ENCODE data around the gene C1orf115. TPM values are rescaled to one million over a fixed set of nuclear protein-coding genes. Genes with fewer than 3 reads are reported as not detected.

The C1orf115 gene
- total and polyA plus RNA-seq, 2 of the 4 experiments (the other 2 are of a cell fraction), result 0.07 to 0.18 TPM

- no peaks in the 10 kb centered on the region for H3K79me1 ChIP-seq (ENCODE audit: low read depth in 1 of 2, low read length in 2 of 2)
- no peaks in the 10 kb centered on the region for H3K36me3 ChIP-seq (ENCODE audit: control insufficient read depth, insufficient read depth, low read length)
- no peak overlapping the region for H2AFZ ChIP-seq (replicated peaks; ENCODE audit: low read length, poor library complexity)
- no peak overlapping the region for H2BK120ac ChIP-seq (ENCODE audit: low read depth, low read length)
- WGBS, 2 experiments (ENCODE audit: extremely low coverage in 2 of 2, insufficient read length in 1 of 2), result no CpG with 5 or more reads among the region's 3 CpGs
- no peaks in the 10 kb centered on the region for H3K4me1 ChIP-seq (ENCODE audit: control insufficient read depth, insufficient read depth, low read length)
- H4K20me1 ChIP-seq (ENCODE audit: insufficient read depth, low read length), result no peaks in the 10 kb centered on the region
- H3K27me3 ChIP-seq (ENCODE audit: control insufficient read depth, insufficient read depth, low read length), result no peaks in the 10 kb centered on the region
- no peak for TF ChIP-seq MAFK (IDR thresholded peaks at IDR 0.05; ENCODE audit: low read depth, low read length)
- TF ChIP-seq, protein P1, sequence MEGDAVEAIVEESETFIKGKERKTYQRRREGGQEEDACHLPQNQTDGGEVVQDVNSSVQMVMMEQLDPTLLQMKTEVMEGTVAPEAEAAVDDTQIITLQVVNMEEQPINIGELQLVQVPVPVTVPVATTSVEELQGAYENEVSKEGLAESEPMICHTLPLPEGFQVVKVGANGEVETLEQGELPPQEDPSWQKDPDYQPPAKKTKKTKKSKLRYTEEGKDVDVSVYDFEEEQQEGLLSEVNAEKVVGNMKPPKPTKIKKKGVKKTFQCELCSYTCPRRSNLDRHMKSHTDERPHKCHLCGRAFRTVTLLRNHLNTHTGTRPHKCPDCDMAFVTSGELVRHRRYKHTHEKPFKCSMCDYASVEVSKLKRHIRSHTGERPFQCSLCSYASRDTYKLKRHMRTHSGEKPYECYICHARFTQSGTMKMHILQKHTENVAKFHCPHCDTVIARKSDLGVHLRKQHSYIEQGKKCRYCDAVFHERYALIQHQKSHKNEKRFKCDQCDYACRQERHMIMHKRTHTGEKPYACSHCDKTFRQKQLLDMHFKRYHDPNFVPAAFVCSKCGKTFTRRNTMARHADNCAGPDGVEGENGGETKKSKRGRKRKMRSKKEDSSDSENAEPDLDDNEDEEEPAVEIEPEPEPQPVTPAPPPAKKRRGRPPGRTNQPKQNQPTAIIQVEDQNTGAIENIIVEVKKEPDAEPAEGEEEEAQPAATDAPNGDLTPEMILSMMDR (conservative IDR thresholded peaks at IDR 0.05; ENCODE audit: low read depth, low read length), result 0 out of 2 replicates have a peak, but pooled peaks have one; percentile 3
- TF ChIP-seq RCOR1 (IDR thresholded peaks at IDR 0.05; ENCODE audit: insufficient replicate concordance, low read length), result no peak
- no peak overlapping the region for H3K18ac ChIP-seq (ENCODE audit: low read depth, low read length)
- dilution Hi-C loops (cut with HindIII; ENCODE audit: low sequenced_read_pairs, unreplicated experiment) (no loop called here), intact Hi-C loops (cut with micrococcal nuclease) (no loop called here), in situ Hi-C loops (cut with MboI; ENCODE audit: low sequenced_read_pairs) (no loop called here)
- no peak overlapping the region for H3K56ac ChIP-seq (ENCODE audit: extremely low read depth, insufficient read depth, low read length)
- H2BK15ac ChIP-seq (ENCODE audit: low read depth, low read length), result no peak overlapping the region
- ChIA-PET CTCF (interaction anchor here (0.6 kb wide), 1 partner anchor 615 kb away, joined by 3 read pairs; no protein-coding TSS in a partner anchor), POLR2A (ENCODE audit: unreplicated experiment) (no interaction called here)
- DNase-seq, result no peak
- no peaks in the 10 kb centered on the region for H3K9me1 ChIP-seq (ENCODE audit: insufficient read depth, low read length)
- H3K23ac ChIP-seq (ENCODE audit: low read depth, low read length), result no peak overlapping the region
- H3K4me3 ChIP-seq (ENCODE audit: insufficient read depth, low read depth, low read length), result no peak overlapping the region
- ATAC-seq (ENCODE audit: low read depth), result no peak
- no peak overlapping the region for H4K91ac ChIP-seq (ENCODE audit: insufficient read depth, low read depth, low read length)
- no peak overlapping the region for H4K5ac ChIP-seq (ENCODE audit: low read depth, low read length)
- H4K8ac ChIP-seq (ENCODE audit: low read depth in 2 of 2, low read length in 2 of 2), result no peak overlapping the region
- H3K27ac ChIP-seq (ENCODE audit: insufficient read depth, low read length), result no peak overlapping the region
- H3K14ac ChIP-seq (replicated peaks; ENCODE audit: low read depth, low read length), result no peak overlapping the region
- no peak overlapping the region for H3K4me2 ChIP-seq (ENCODE audit: low read depth, low read length)
- no peaks in the 10 kb centered on the region for H3K9me3 ChIP-seq (ENCODE audit: control insufficient read depth, insufficient read depth, low read length)
- no peak overlapping the region for H2BK5ac ChIP-seq (ENCODE audit: low read depth, low read length, poor library complexity, severe bottlenecking)
- no peak overlapping the region for H2AK9ac ChIP-seq (replicated peaks; ENCODE audit: low read depth, low read length, poor library complexity)
- no peak overlapping the region for H3K9ac ChIP-seq (ENCODE audit: low read depth, low read length)
- no TSS peak for BruUV-seq (replicated peaks)
- H3K4ac ChIP-seq (ENCODE audit: low read depth, low read length), result no peak overlapping the region
- H2AK5ac ChIP-seq (ENCODE audit: low read depth, low read length), result no peak overlapping the region
- H2BK20ac ChIP-seq (ENCODE audit: low read depth, low read length), result no peak overlapping the region
These were observed 36.5 kb downstream of the C1orf115 start for GRCh38 chr1:220726634-220727033.
